HG03521 (cell line): ENCODE results near the gene MLLT3.
"Not testable (repeated sequence)": the region's sequence is repeated elsewhere in the genome, so short reads cannot be mapped to it uniquely, and the experiment has no call there.

Experiments
- ATAC-seq: cut with Tn5 transposase; IDR thresholded peaks from one replicate; pipeline ENCODE4 v1.9.1; 2021; ENCODE audit warnings: mild to moderate bottlenecking, moderate library complexity; ENCODE audit not compliant: unreplicated experiment

MLLT3 gene

GRCh38 chr9:20599195-20599594 is 23.1 kb downstream of the MLLT3 start:
- ATAC-seq, result no peak

DNA sequence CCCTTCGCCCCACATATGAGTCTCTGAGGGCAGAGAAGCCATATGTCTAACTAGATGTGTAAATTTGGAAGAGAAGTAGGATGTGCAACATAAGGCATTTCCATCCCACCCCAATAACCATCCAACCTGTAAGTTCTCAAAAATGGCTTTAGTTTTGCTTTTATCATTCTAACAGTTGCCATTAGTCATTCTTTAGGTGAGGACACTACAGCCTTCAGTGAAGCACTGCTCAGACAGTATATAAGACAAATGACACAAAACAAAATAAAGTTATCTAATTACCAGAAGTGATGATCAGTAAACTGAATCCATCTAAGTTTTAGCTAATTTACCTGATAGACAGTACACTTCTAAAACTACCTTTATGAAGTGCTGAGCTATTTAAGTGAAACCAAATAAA is 23.9 kb downstream of the MLLT3 start:
- ATAC-seq, result no peak

GRCh38 chr9:20597862-20598261 is 24.4 kb downstream of the MLLT3 start:
- ATAC-seq, result no peak

GRCh38 chr9:20594608-20595007 is 27.7 kb downstream of the MLLT3 start:
- no peak for ATAC-seq

DNA sequence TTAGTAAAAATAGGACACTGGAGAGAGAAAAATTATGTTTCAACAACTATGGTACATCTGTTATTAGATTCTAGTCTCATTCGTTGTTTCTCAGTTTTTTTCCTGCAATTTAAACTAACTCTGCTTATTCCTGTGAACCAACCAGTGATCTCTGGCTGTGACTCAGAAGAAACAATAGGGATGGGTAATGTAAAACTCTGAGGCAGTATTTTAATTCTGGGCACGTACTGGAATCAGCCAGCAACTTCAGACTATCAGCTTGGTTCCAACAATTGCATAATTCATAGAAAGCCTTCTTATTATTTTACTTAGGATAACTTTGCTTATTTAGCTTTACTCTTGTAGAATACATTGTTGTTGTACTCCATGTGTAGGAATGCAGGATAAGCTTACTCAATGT is 28.8 kb downstream of the MLLT3 start:
- ATAC-seq, result no peak

DNA sequence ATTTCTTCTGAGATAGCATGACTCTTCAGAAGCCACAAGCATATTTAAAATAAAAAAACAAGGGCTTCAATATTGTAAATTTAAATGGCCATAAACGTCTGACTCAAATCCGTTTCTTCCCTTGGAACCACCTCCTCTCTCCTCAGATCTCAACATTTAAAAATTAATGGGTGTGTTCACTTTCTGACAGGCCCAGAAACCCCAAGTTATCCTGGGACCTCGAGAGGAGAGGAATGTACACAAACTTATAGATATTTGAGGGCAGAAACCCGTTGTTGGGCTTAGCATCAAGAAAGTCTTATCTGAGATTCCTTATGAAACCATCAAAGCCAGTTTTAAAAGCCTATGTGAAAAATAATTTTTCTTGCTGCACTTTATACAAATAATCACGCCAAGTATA is 29.2 kb downstream of the MLLT3 start:
- ATAC-seq, result no peak

GRCh38 chr9:20592673-20593072 is 29.6 kb downstream of the MLLT3 start:
- no peak for ATAC-seq

DNA sequence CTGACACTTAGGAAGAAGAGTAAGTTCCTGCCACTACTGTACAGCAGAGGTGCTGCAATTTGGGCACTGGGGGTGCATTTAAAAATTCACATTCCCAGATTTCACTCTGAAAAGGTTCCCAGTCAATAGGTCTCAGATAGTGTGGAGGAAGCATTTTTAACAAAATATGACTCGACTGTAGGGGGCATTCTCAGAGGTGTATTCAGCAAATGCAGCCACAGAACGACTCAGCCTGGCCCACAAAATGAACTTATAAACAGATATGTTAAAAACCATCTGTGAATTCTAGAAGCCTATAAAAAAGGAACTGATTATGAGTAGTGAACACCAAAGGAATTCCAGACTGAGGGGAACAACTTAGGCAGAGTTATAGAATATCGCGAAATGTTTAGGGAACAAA is 31.1 kb downstream of the MLLT3 start:
- ATAC-seq, result no peak

- no peak for ATAC-seq
These were observed 37.2 kb downstream of the MLLT3 start for GRCh38 chr9:20584968-20585643.

- ATAC-seq, result not testable (repeated sequence)
These were observed 39.2 kb downstream of the MLLT3 start for GRCh38 chr9:20583088-20583487.

DNA sequence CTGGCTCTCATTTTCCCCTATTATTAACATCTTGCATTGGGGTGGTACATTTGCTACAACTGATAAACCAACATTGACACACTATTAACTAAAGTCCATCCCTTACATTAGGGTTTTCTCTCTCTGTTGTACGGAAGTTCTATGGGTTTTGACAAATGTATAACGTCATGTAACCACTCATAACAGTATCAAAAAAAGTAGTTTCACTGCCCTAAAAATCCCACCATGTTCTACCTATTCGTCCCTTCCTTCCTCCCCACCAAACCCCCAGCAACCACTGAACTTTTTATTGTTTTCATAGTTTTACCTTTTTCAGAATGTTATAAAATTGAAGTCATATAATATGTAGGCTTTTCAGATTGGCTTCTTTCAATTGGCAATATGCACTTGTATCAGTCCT is 40.1 kb downstream of the MLLT3 start:
- ATAC-seq, result no peak

- ATAC-seq, result no peak
These were observed 41.6 kb downstream of the MLLT3 start for GRCh38 chr9:20580673-20581072.

- no peak for ATAC-seq
These were observed 42.6 kb downstream of the MLLT3 start for GRCh38 chr9:20579524-20580314.

GRCh38 chr9:20573023-20573422 is 49.3 kb downstream of the MLLT3 start:
- ATAC-seq, result no peak

DNA sequence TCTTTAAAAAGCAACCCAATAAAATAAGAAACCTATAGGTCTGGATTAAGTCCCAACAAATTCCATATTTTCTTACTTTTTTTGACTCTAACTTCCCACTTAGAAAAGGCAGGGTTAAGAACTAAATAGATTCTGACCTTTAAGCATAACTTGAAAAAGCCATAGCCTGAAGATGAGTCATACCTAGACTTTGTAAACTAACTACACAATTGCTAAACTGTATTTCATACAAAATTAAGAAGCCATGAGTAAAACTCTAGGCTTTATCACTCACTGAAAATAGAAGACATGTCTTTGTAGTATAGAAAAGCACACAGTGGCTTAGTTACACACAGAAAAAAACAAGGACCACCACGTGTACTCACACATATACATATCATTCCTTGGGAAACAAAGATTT is 51.5 kb downstream of the MLLT3 start:
- no peak for ATAC-seq

GRCh38 chr9:20570087-20570486 is 52.2 kb downstream of the MLLT3 start:
- ATAC-seq, result no peak

GRCh38 chr9:20569525-20569924 is 52.8 kb downstream of the MLLT3 start:
- ATAC-seq, result no peak

DNA sequence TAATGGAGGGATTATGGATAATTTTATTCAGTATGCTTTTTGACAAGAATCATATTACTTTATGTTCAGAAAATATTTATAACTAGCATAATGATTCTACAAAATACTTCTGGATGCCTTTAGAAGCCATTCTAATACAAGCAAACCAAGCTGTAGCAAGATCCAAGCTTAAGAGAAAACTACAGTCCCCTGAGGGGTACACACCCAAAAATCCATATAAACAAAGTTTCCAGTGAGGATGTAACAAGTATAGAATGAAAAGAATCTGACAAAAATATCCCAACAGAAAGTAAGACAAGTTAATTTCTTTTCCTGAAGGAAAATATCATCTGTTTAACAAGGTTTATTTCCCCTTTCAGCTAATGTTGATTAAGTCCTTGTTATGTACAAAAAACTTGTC is 53.9 kb downstream of the MLLT3 start:
- no peak for ATAC-seq

DNA sequence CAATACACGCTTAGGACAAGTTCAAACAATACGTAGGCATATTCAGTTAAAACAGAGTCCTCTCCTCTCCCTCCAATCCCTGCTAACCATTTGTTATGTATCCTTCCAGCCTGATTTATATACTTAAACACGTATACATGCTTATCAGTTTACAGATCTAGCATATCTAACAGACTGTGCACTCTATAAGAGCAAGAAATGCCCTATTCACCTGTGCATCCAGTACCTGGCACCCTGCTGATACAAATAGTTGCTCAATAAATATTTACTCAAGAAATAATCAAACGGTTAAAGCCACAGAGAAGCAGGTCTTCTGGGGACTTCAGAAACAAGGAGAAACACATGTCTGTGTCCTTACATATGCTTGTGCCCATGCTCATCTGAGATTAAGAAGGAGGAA is 55.9 kb downstream of the MLLT3 start:
- ATAC-seq, result no peak

DNA sequence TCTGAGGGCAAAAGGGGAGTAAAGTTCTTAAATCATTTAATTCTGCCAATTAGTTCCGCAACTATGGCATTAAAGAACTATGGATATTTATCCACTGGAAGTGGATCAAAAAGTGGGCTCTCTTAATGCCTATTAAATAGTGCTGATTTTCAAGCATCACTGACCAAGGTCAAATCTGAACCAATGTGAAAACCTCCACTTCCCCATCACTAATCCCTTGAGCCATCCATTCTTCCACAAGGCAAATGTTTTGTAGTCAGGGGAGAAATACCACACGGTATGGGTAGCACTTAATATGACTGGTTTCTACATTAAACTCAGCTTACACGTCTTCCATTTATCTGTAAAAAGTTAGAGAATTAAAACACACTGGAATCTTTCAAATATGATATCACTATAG is 57.6 kb downstream of the MLLT3 start:
- ATAC-seq, result no peak

DNA sequence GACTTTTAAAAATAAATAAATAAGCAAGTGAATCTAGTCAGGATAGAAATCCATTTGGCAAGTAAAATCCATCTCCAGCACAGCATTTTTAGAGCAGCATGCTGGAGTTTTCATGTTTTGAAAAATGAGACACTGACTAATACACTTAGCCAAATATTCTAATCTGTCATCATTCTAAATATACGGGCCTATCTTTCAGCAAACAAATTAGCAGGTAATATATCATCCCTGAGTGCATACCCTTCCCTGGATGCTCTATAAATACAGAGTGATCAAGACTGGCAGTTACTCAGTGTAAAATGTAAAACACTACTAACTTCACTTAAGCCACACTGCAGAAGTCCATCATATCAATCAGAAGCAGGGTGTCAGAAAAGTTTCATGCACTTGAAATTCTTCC is 58.4 kb downstream of the MLLT3 start:
- no peak for ATAC-seq

- no peak for ATAC-seq
These were observed 60.2 kb downstream of the MLLT3 start for GRCh38 chr9:20562051-20562450.

DNA sequence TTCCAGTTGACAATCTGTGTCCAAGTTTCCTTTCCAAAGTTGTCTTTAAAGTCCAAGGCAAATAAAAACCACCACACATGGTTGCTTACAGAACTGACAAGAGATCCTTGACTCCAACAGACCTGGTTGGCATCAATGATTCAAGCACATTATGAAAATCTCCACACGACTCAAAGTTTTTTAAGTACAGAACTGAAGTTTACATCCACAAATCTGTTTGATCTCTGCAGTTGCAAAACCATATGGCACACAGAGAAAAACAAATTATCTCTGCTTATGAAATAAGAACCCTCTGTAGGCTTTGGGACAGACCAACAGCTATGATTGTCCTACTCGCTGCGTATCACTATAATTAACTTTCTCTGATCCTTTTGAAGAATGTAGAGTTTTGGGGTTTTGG is 60.8 kb downstream of the MLLT3 start:
- no peak for ATAC-seq
